HFF-Myc (cell line): Measurements from ENCODE around the gene HNF1B.

ENCODE experiments used
- DNase-seq: peaks from one replicate; pipeline ENCODE4 v3.0.0-alpha.2; 2011; ENCODE audit warnings: low read depth; ENCODE audit errors: extremely low read depth
- H3K4me3 ChIP-seq: replicated peaks from 2 replicates; pipeline ENCODE4 v1.5.1; 2011; ENCODE audit warnings: low read depth, mild to moderate bottlenecking, control low read depth, low read length
- CTCF ChIP-seq: IDR thresholded peaks from 2 replicates; pipeline ENCODE4 v1.5.1; 2012; ENCODE audit warnings: mild to moderate bottlenecking, low read depth, low read length, control low read depth; ENCODE audit errors: missing control alignments

HNF1B gene

GRCh38 chr17:37643118-37643766 is 101.6 kb downstream of the HNF1B start, which contains the start of gene DDX52:
TSS of gene DDX52 (minus strand) at chr17:37643446. CDS start at chr17:37643420, 26 bp downstream.
- H3K4me3 ChIP-seq: peak within 1 kb of the TSS; percentile 93
- DNase-seq: peak; percentile 79
- TF ChIP-seq CTCF: no peak

DNA sequence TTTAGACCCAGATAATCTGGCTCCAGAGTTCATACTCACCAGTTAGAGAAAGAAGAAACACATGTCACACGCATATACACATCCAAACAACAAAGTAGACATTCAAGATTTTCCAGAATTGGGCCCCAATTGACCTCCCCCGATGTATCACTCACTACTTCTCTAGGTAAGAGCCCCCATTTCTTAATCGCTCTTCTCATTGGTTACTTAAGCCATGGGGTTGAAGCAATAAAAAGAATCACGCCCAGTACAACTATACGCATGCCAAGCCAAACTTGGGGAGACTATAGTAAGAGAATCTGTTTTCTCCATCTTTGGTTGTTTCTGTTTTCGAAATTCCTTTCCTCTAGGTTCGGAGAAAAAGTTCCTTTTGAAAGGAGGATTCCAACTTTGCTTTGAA is 102.2 kb downstream of the HNF1B start:
- no peak for DNase-seq
- no peak for TF ChIP-seq CTCF
- peak overlapping the region; percentile 93 for H3K4me3 ChIP-seq

GRCh38 chr17:37640015-37640414 is 104.8 kb downstream of the HNF1B start:
- DNase-seq: no peak
- no peak for TF ChIP-seq CTCF
- no peak overlapping the region for H3K4me3 ChIP-seq

- no peak for DNase-seq
- no peak for TF ChIP-seq CTCF
- H3K4me3 ChIP-seq: no peak overlapping the region
These were observed 106.9 kb downstream of the HNF1B start for GRCh38 chr17:37637956-37638355.
